Spleen (tissue), 11 donors: ENCODE results near the gene MRPS7. TPM values are rescaled to one million over a fixed set of nuclear protein-coding genes. Genes with fewer than 3 reads are reported as not detected.
"Not testable (repeated sequence)": the region's sequence is repeated elsewhere in the genome, so short reads cannot be mapped to it uniquely, and the experiment has no call there.

Experiments used
- DNase-seq: peaks from one replicate; pipeline ENCODE4 v3.0.0-alpha.2; 2020
- H3K27ac ChIP-seq, 8 donors: fragments of 200-600 bp; sonication (generic) in 7 of 8; 1 replicate in 4 of 8; 2 replicates in 4 of 8; pipeline versions ENCODE4 v1.5.0 to v1.8.0; 2016 to 2021; ENCODE audit warnings: inconsistent platforms in 4 of 8, mild to moderate bottlenecking in 4 of 8, moderate library complexity in 1 of 8
- H3K27me3 ChIP-seq, 7 donors: fragments of 200-600 bp; sonication (generic) in 6 of 7; replicated peaks in 1 of 7; 1 replicate in 4 of 7; 2 replicates in 3 of 7; pipeline versions ENCODE4 v1.5.0 to v1.8.0; 2016 to 2021; ENCODE audit warnings: inconsistent platforms in 3 of 7, mild to moderate bottlenecking in 1 of 7
- H3K36me3 ChIP-seq, 6 donors: fragments of 200-600 bp; sonication (generic) in 5 of 6; 1 replicate in 4 of 6; 2 replicates in 2 of 6; pipeline versions ENCODE4 v1.5.0 to v1.8.0; 2016 to 2021; ENCODE audit warnings: inconsistent platforms in 2 of 6
- H3K4me1 ChIP-seq, 6 donors: fragments of 200-600 bp; sonication (generic) in 5 of 6; 1 replicate in 3 of 6; 2 replicates in 3 of 6; pipeline versions ENCODE4 v1.5.0 to v1.8.0; 2016 to 2021; ENCODE audit warnings: inconsistent platforms in 3 of 6
- H3K4me3 ChIP-seq, 8 donors: fragments of 200-600 bp; sonication (generic) in 7 of 8; 1 replicate in 4 of 8; 2 replicates in 4 of 8; pipeline versions ENCODE4 v1.5.0 to v1.8.0; 2016 to 2021; ENCODE audit warnings: inconsistent platforms in 4 of 8, mild to moderate bottlenecking in 4 of 8, moderate library complexity in 2 of 8
- H3K9me3 ChIP-seq, 8 donors: fragments of 200-600 bp; sonication (generic) in 7 of 8; 1 replicate in 4 of 8; 2 replicates in 4 of 8; pipeline versions ENCODE4 v1.5.0 to v1.8.0; 2016 to 2021; ENCODE audit warnings: inconsistent platforms in 4 of 8
- CTCF ChIP-seq, 11 experiments: fragments of 200-600 bp in 7 of 11; fragments of 450-650 bp in 4 of 11; sonication (generic) in 4 of 11; IDR thresholded peaks in 8 of 11; conservative IDR thresholded peaks in 3 of 11; 1 replicate in 7 of 11; 2 replicates in 4 of 11; pipeline versions ENCODE4 v1.4.0 to v1.8.0; 2016 to 2021; ENCODE audit warnings: antibody characterized with exemption in 11 of 11, inconsistent platforms in 4 of 11, mild to moderate bottlenecking in 1 of 11
- POLR2A ChIP-seq, 3 donors: fragments of 450-650 bp; IDR thresholded peaks; one replicate each; pipeline ENCODE4 v1.5.1; 2017; ENCODE audit warnings: antibody characterized with exemption in 3 of 3, mild to moderate bottlenecking in 1 of 3
- POLR2AphosphoS5 ChIP-seq, 3 donors: sonication (generic); formaldehyde crosslinking; IDR thresholded peaks; one replicate each; pipeline ENCODE4 v1.5.1; 2017; ENCODE audit warnings: antibody characterized with exemption in 3 of 3
- WGBS, 5 donors: extraction: QIAGEN DNeasy Blood & Tissue Kit in 3 of 5; methylation state at CpG; one replicate each; pipeline versions ENCODE4 v1.1.5 to v1.1.7; 2013 to 2018; 5-methylcytosine and 5-hydroxymethylcytosine counted together
- intact Hi-C: fragments of 100-400 bp; cut with DNase I; formaldehyde crosslinking; loops from one replicate; pipeline ENCODE4 v1.15.0; 2023; ENCODE audit warnings: low total_unique reads
- polyA plus RNA-seq, 3 donors: library from polyadenylated mRNA; stranded (reverse); fragments of 200-250 nt; gene quantifications; one replicate each; pipeline ENCODE4 v1.2.1, GENCODE V29; 2013
- total RNA-seq, 7 donors: library from RNA; depleted of rRNA in 3 of 7; stranded (reverse); fragments of >200 nt in 3 of 7; fragmentation: NEBNext Ultra II Directional in 4 of 7; extraction: Animal tissue kit (Norgen Biotek cat#: 25700) in 4 of 7; gene quantifications; one replicate each; pipeline versions ENCODE4 v1.1.0 to v1.2.1, GENCODE V29; 2016 to 2021
- donor health status: healthy with polysubstance abuse.
- donor health status: DM: no; HTN: no; CAD: no; lungs with moderate emphysema.
- donor health status: DM: no; HTN: no; CAD: no.
- donor health status: Bipolar disorder and iron deficiency.
- donor health status: healthy.
- donor health status: DM: no; HTN: no; CAD: no.
- donor health status: DM: yes; HTN: yes; CAD: no.

MRPS7 gene
- total and polyA plus RNA-seq, 10 donors = 32.2 to 62.7 (median 36.0) TPM

GRCh38 chr17:75252039-75252816 lies 9.5 kb upstream of the MRPS7 start:
- 75 to 82% (median 78%) methylated on average over 8 of the region's 8 CpGs for WGBS, 5 donors
- Histone ChIP-seq H3K36me3 (peaks cover 0 to 20% (median 0%) of the 10 kb centered on the region in 6 donors), H3K9me3 (no peaks in the 10 kb centered on the region), H3K4me1 (peaks cover 17 to 65% (median 36%) of the 10 kb centered on the region in 6 donors), H3K4me3 (no peak overlapping the region), H3K27ac (peak overlapping the region in 6 of 8 donors; percentile 31 to 79 (median 58)), H3K27me3 (no peaks in the 10 kb centered on the region)
- DNase-seq = peak; percentile 19
- intact Hi-C loops = no loop called here
- no peak for TF ChIP-seq CTCF (IDR thresholded peaks at IDR 0.05 in 8 of 11, conservative IDR thresholded peaks at IDR 0.05 in 3 of 11)
- TF ChIP-seq POLR2A (IDR thresholded peaks at IDR 0.05) = no peak
- no peak for TF ChIP-seq POLR2AphosphoS5 (IDR thresholded peaks at IDR 0.05)

- intact Hi-C loops, H3K27me3 ChIP-seq, DNase-seq, H3K9me3 ChIP-seq, H3K36me3 ChIP-seq, H3K4me3 ChIP-seq: not testable (repeated sequence)
- Histone ChIP-seq H3K4me1 (peaks cover 20 to 73% (median 40%) of the 10 kb centered on the region in 6 donors), H3K27ac (peak overlapping the region in 3 of 8 donors; percentile 18 to 50 (median 48))
- WGBS, 5 donors = 49 to 69% (median 59%) methylated on average over 8 to 11 of the region's 11 CpGs
These were observed 5.6 kb upstream of the MRPS7 start for GRCh38 chr17:75255954-75256698.

GRCh38 chr17:75257228-75257627 lies 4.5 kb upstream of the MRPS7 start:
- H3K4me3 ChIP-seq, H3K27ac ChIP-seq, H3K36me3 ChIP-seq, intact Hi-C loops, DNase-seq, H3K9me3 ChIP-seq, H3K27me3 ChIP-seq: not testable (repeated sequence)
- WGBS, 5 donors = 42 to 68% (median 56%) methylated on average over 2 of the region's 2 CpGs
- peaks cover 18 to 68% (median 32%) of the 10 kb centered on the region in 6 donors for H3K4me1 ChIP-seq

- Histone ChIP-seq H3K36me3 (peaks cover 0 to 29% (median 22%) of the 10 kb centered on the region in 6 donors), H3K4me3 (peak overlapping the region; percentile 70 to 98 (median 93)), H3K9me3 (no peaks in the 10 kb centered on the region), H3K27ac (peak overlapping the region; percentile 95 to 99 (median 96)), H3K27me3 (no peaks in the 10 kb centered on the region), H3K4me1 (peaks cover 29 to 75% (median 45%) of the 10 kb centered on the region in 6 donors)
- TF ChIP-seq POLR2AphosphoS5 (IDR thresholded peaks at IDR 0.05) (no peak), CTCF (IDR thresholded peaks at IDR 0.05 in 8 of 11, conservative IDR thresholded peaks at IDR 0.05 in 3 of 11) (peak in 2 of 11 experiments; percentile 6 to 16)
- no peak for DNase-seq
- intact Hi-C loops = no loop called here
- WGBS, 5 donors = 0 to 3% (median 1%) methylated on average over 14 to 31 of the region's 31 CpGs
These were observed 891 bp upstream of the MRPS7 start for GRCh38 chr17:75260641-75261335.
